ENCODE results near the gene NDUFB3.

DNA sequence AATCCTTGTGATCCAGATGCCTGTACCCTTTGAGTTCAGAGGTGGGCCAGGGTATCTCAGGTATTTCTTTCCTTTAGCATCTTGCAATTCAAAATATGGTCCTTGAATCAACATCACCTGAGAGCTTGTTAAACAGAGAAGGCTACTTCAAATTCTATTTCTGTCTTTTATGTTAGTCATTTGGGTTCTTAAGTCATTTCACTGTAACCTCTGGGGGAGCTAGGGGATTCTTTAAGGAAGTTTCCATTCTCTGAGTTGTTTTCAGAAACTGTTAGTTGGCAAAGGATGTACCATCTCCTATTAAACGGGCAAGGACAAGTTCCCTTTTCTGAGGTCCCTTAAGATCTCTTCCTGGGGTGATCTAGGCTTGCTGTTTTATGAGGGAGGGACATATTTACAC lies 60.7 kb downstream of the NDUFB3 start:
- TF ChIP-seq, protein P1, sequence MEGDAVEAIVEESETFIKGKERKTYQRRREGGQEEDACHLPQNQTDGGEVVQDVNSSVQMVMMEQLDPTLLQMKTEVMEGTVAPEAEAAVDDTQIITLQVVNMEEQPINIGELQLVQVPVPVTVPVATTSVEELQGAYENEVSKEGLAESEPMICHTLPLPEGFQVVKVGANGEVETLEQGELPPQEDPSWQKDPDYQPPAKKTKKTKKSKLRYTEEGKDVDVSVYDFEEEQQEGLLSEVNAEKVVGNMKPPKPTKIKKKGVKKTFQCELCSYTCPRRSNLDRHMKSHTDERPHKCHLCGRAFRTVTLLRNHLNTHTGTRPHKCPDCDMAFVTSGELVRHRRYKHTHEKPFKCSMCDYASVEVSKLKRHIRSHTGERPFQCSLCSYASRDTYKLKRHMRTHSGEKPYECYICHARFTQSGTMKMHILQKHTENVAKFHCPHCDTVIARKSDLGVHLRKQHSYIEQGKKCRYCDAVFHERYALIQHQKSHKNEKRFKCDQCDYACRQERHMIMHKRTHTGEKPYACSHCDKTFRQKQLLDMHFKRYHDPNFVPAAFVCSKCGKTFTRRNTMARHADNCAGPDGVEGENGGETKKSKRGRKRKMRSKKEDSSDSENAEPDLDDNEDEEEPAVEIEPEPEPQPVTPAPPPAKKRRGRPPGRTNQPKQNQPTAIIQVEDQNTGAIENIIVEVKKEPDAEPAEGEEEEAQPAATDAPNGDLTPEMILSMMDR (IDR thresholded peaks at IDR 0.05): peak in 2 of 6 experiments; percentile 7 to 15
- TF ChIP-seq POLR2AphosphoS5 (IDR thresholded peaks at IDR 0.05) (no peak), POLR2A (IDR thresholded peaks at IDR 0.05) (peak in 1 of 4 donors; percentile 21)
